H1 (cell line): ENCODE measurements around the gene WASF1. TPM values are rescaled to one million over a fixed set of nuclear protein-coding genes. Genes with fewer than 3 reads are reported as not detected.

Experiments
- ATF3 ChIP-seq: IDR thresholded peaks from 2 replicates; pipeline ENCODE4 v1.6.1; 2011; ENCODE audit warnings: low read depth, mild to moderate bottlenecking, low read length; ENCODE audit not compliant: insufficient read depth
- BCL11A ChIP-seq, 2 experiments: IDR thresholded peaks; one replicate each; pipeline ENCODE4 v1.6.1; 2011; ENCODE audit warnings: low read depth in 2 of 2, low read length in 2 of 2, mild to moderate bottlenecking in 2 of 2
- CHD7 ChIP-seq: fragments of 300-600 bp; sonication (generic); IDR thresholded peaks from 2 replicates; pipeline ENCODE4 v1.7.1; 2012; ENCODE audit warnings: low read length, moderate library complexity, mild to moderate bottlenecking, inconsistent platforms; ENCODE audit not compliant: insufficient replicate concordance
- EGR1 ChIP-seq: IDR thresholded peaks from 2 replicates; pipeline ENCODE4 v1.6.1; 2011; ENCODE audit warnings: low read depth, low read length, borderline replicate concordance
- EP300 ChIP-seq, 2 experiments: IDR thresholded peaks; 1 replicate in 1 of 2; 2 replicates in 1 of 2; pipeline ENCODE4 v1.6.1; 2011 to 2012; ENCODE audit warnings: low read depth in 2 of 2, low read length in 2 of 2, mild to moderate bottlenecking in 2 of 2, borderline replicate concordance in 1 of 2, inconsistent platforms in 1 of 2, moderate library complexity in 1 of 2
- KDM5A ChIP-seq: fragments of 200-600 bp; IDR thresholded peaks from 2 replicates; pipeline ENCODE4 v1.7.1; 2012; ENCODE audit warnings: mild to moderate bottlenecking, low read length, inconsistent platforms, mixed read lengths
- POLR2AphosphoS5 ChIP-seq: IDR thresholded peaks from 2 replicates; pipeline ENCODE4 v1.6.1; 2011; ENCODE audit warnings: low read depth, low read length
- SP1 ChIP-seq: IDR thresholded peaks from 2 replicates; pipeline ENCODE4 v1.6.1; 2011; ENCODE audit warnings: low read depth, low read length
- ZNF274 ChIP-seq: IDR thresholded peaks from 2 replicates; pipeline ENCODE4 v1.7.0; 2012; ENCODE audit warnings: low read length, borderline replicate concordance; ENCODE audit errors: extremely low read depth
- polyA plus RNA-seq, 7 experiments: library from polyadenylated mRNA; depleted of rRNA in 3 of 7; stranded (reverse) in 5 of 7; unstranded in 2 of 7; fragments of >200 nt in 5 of 7; fragments of 200-250 nt in 2 of 7; gene quantifications; 1 replicate in 5 of 7; 2 replicates in 1 of 7; 4 replicates in 1 of 7; pipeline versions ENCODE4 v1.2.1 to v1.2.3, GENCODE V29; 2011 to 2013; ENCODE audit warnings: missing spikeins in 2 of 7, mixed read lengths in 2 of 7
- total RNA-seq: library from RNA; stranded (reverse); fragmentation: NEBNext Ultra II Directional; extraction: Animal tissue kit (Norgen Biotek cat#: 25700); gene quantifications from 2 replicates; pipeline ENCODE4 v1.2.1, GENCODE V29; 2021

The WASF1 gene
- total and polyA plus RNA-seq, 2 of the 8 experiments (the other 6 are each of a cell fraction or from before 2014, with no cell fraction given), result 37.6 to 39.9 TPM

- no peak for TF ChIP-seq CHD7
- TF ChIP-seq BCL11A (IDR thresholded peaks at IDR 0.05; ENCODE audit: low read depth in 2 of 2, low read length in 2 of 2), result no peak
- no peak for TF ChIP-seq POLR2AphosphoS5
- TF ChIP-seq ATF3, result no peak
- TF ChIP-seq SP1, result no peak
- TF ChIP-seq KDM5A, result 0 out of 2 replicates have a peak, but pooled peaks have one; percentile 22
- TF ChIP-seq ZNF274, result no peak
- no peak for TF ChIP-seq EGR1
- no peak for TF ChIP-seq EP300 (IDR thresholded peaks at IDR 0.05; ENCODE audit: borderline replicate concordance in 1 of 2, low read depth in 2 of 2, low read length in 2 of 2)
Observed at GRCh38 chr6:110180228-110181008, 948 bp upstream of the WASF1 start, which contains the start of gene CDC40 (continued).
